Gastroesophageal sphincter (tissue), 4 donors: ENCODE measurements around the gene NCLN. TPM values are rescaled to one million over a fixed set of nuclear protein-coding genes. Genes with fewer than 3 reads are reported as not detected.
"Not testable (repeated sequence)": the region's sequence is repeated elsewhere in the genome, so short reads cannot be mapped to it uniquely, and the experiment has no call there.

Source experiments
- ATAC-seq: fragments of 150-250 bp; one replicate; pipeline ENCODE4 v1.9.1; 2016; ENCODE audit warnings: mild to moderate bottlenecking, moderate library complexity
- H3K27ac ChIP-seq, 4 donors: fragments of 200-600 bp; sonication (generic) in 3 of 4; 1 replicate in 3 of 4; 2 replicates in 1 of 4; pipeline ENCODE4 v1.5.1; 2016 to 2019
- H3K27me3 ChIP-seq: fragments of 200-600 bp; sonication (generic); one replicate; pipeline ENCODE4 v1.5.1; 2019
- H3K36me3 ChIP-seq, 2 donors: fragments of 200-600 bp; sonication (generic); one replicate each; pipeline ENCODE4 v1.5.1; 2019; ENCODE audit warnings: control low read depth in 1 of 2
- H3K4me1 ChIP-seq, 3 donors: fragments of 200-600 bp; sonication (generic); 1 replicate in 2 of 3; 2 replicates in 1 of 3; pipeline ENCODE4 v1.5.1; 2016 to 2019; ENCODE audit warnings: control low read depth in 2 of 3
- H3K4me3 ChIP-seq, 2 donors: fragments of 200-600 bp; sonication (generic); one replicate each; pipeline ENCODE4 v1.5.1; 2019; ENCODE audit warnings: mild to moderate bottlenecking in 1 of 2, moderate library complexity in 1 of 2
- H3K9me3 ChIP-seq, 3 donors: fragments of 200-600 bp; sonication (generic); one replicate each; pipeline ENCODE4 v1.5.1; 2017 to 2019; ENCODE audit warnings: control low read depth in 2 of 3
- EP300 ChIP-seq: sonication (generic); formaldehyde crosslinking; IDR thresholded peaks from one replicate; pipeline ENCODE4 v1.6.1; 2017; ENCODE audit warnings: antibody characterized with exemption, mild to moderate bottlenecking
- POLR2A ChIP-seq, 2 donors: fragments of 450-650 bp; IDR thresholded peaks; one replicate each; pipeline ENCODE4 v1.6.1; 2017; ENCODE audit warnings: antibody characterized with exemption in 2 of 2, mild to moderate bottlenecking in 2 of 2, moderate library complexity in 1 of 2
- POLR2AphosphoS5 ChIP-seq: sonication (generic); formaldehyde crosslinking; IDR thresholded peaks from one replicate; pipeline ENCODE4 v1.6.1; 2017; ENCODE audit warnings: antibody characterized with exemption
- WGBS, 2 donors: methylation state at CpG; one replicate each; pipeline ENCODE4 v1.1.5; 2018; ENCODE audit warnings: low coverage in 1 of 2; 5-methylcytosine and 5-hydroxymethylcytosine counted together
- total RNA-seq, 4 donors: library from RNA; depleted of rRNA; stranded (reverse); fragments of >200 nt; gene quantifications; one replicate each; pipeline ENCODE4 v1.1.0, GENCODE V29; 2016
- TF ChIP-seq, protein P1 (sequence below), 4 experiments: fragments of 200-600 bp in 2 of 4; fragments of 450-650 bp in 2 of 4; sonication (generic) in 1 of 4; IDR thresholded peaks; one replicate each; pipeline ENCODE4 v1.5.1; 2017 to 2019; ENCODE audit warnings: antibody characterized with exemption in 4 of 4, mild to moderate bottlenecking in 2 of 4, moderate library complexity in 2 of 4

Gene NCLN
- total RNA-seq, 4 donors from 2014 or later = 18.0 to 42.3 (median 29.2) TPM

DNA sequence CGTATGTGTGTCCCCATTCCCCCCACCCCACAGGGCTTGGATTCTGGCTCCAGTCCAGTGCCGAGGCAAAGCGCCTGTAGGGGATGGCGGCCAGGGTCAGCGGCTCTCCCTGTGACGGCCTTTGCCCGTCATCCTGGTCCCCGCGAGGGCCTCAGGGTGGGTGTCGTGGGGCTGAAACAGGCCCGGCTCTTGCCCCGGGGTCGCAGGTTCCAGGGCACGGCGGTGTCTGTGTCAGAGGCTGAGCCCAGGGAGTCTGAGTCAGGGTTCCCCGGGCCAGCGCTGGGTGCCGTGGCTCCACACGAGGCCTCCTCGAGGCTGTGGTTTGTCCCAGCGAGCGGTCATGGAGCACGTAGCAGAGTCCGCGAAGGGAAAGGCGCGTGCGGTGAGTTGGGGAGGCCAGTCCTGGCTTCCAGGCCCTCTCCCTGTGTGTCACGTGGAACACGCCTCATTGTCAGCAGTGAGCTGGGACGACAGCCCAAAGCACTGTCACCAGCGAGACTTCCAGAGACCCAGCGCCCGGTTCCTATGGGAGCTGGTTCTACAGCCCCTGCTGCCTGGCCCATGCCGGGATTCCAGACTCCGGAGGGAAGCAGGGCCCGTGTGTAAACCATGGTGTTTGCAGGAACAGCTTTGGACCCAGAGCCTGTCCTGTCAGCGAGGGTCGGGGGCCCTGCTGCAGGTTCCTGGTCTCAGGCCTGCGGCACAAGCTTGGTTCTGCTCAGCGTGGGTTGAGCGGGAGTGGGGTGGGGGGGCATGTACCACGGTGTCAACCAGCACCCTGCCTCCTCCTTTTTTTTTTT lies 13.4 kb downstream of the NCLN start:
- TF ChIP-seq, protein P1, sequence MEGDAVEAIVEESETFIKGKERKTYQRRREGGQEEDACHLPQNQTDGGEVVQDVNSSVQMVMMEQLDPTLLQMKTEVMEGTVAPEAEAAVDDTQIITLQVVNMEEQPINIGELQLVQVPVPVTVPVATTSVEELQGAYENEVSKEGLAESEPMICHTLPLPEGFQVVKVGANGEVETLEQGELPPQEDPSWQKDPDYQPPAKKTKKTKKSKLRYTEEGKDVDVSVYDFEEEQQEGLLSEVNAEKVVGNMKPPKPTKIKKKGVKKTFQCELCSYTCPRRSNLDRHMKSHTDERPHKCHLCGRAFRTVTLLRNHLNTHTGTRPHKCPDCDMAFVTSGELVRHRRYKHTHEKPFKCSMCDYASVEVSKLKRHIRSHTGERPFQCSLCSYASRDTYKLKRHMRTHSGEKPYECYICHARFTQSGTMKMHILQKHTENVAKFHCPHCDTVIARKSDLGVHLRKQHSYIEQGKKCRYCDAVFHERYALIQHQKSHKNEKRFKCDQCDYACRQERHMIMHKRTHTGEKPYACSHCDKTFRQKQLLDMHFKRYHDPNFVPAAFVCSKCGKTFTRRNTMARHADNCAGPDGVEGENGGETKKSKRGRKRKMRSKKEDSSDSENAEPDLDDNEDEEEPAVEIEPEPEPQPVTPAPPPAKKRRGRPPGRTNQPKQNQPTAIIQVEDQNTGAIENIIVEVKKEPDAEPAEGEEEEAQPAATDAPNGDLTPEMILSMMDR (IDR thresholded peaks at IDR 0.05) = no peak
- TF ChIP-seq EP300 = no peak
- TF ChIP-seq POLR2A (IDR thresholded peaks at IDR 0.05) = no peak
- TF ChIP-seq POLR2AphosphoS5 = no peak
- WGBS, 2 donors = 100% methylated on average over 1 of the region's 43 CpGs; no CpG with 5 or more reads in 1 of the 2 donors
- H3K36me3 ChIP-seq = peaks cover 0 to 87% of the 10 kb centered on the region in 2 donors
- H3K4me1 ChIP-seq = no peaks in the 10 kb centered on the region
- H3K9me3 ChIP-seq = no peaks in the 10 kb centered on the region
- no peak overlapping the region for H3K4me3 ChIP-seq
- H3K27ac ChIP-seq = no peak overlapping the region
- ATAC-seq = no peak
- no peaks in the 10 kb centered on the region for H3K27me3 ChIP-seq

DNA sequence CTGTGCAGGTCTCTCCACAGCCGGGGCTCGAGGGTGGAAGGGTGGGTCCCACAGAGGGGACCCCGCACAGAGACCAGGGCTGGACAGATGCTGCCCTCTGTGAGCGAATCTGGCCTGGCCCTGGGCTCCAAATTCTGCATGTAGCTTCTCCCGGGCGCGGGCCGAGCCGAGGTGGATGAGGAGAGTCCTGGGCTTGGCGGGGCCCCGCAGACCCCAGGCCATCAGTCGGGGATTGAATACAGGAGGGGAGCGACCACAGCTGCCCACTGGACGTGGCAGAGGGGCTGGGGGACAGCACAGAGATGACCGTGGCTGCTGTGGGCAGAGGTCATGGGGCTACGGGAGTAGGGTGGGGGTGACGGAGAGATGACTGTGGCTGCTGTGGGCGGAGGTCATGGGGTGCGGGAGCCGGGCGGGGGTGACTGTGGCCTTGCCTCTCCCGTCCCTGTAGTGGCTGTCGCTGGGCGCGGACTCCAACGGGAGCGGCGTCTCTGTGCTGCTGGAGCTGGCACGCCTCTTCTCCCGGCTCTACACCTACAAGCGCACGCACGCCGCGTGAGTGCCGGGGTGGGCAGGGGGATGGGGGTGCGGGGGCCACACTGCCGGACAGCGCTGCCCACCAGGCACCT lies 15.5 kb downstream of the NCLN start:
- no peaks in the 10 kb centered on the region for H3K4me1 ChIP-seq
- no CpG with 5 or more reads among the region's 39 CpGs for WGBS, 2 donors
- H3K27ac ChIP-seq = no peak overlapping the region
- peaks cover 0 to 89% of the 10 kb centered on the region in 2 donors for H3K36me3 ChIP-seq
- H3K27me3 ChIP-seq = no peaks in the 10 kb centered on the region
- TF ChIP-seq EP300 (no peak), POLR2AphosphoS5 (no peak), POLR2A (IDR thresholded peaks at IDR 0.05) (no peak)
- TF ChIP-seq, protein P1 (IDR thresholded peaks at IDR 0.05) = no peak
- no peak for ATAC-seq
- H3K4me3 ChIP-seq = no peak overlapping the region
- H3K9me3 ChIP-seq = no peaks in the 10 kb centered on the region

DNA sequence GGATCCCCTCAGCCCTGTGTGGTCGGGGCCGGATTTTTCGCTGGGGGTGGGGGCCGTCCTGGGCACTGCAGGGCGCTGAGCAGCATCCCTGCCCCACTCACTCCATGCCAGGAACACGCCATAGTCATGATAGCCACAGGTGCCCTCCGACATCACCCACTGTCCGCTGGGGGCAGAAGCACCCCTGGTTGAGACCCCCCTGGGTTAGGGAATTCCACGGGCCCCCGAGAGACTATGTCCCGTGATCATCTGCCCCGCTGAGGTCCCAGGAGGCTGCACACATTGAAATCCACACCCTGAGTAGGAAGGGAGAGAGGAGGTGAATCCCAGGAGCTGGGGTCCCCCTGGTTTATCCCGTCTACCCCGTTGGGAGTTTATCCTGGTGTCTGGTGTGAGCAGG lies 16.2 kb downstream of the NCLN start:
- Histone ChIP-seq H3K4me1 (no peaks in the 10 kb centered on the region), H3K4me3 (no peak overlapping the region), H3K9me3 (no peaks in the 10 kb centered on the region), H3K27ac (no peak overlapping the region), H3K36me3 (peaks cover 0 to 89% of the 10 kb centered on the region in 2 donors), H3K27me3 (no peaks in the 10 kb centered on the region)
- TF ChIP-seq POLR2A (IDR thresholded peaks at IDR 0.05) (no peak), EP300 (no peak), POLR2AphosphoS5 (no peak)
- TF ChIP-seq, protein P1 (IDR thresholded peaks at IDR 0.05) = no peak
- 100% methylated on average over 1 of the region's 14 CpGs; no CpG with 5 or more reads in 1 of the 2 donors for WGBS, 2 donors
- no peak for ATAC-seq

DNA sequence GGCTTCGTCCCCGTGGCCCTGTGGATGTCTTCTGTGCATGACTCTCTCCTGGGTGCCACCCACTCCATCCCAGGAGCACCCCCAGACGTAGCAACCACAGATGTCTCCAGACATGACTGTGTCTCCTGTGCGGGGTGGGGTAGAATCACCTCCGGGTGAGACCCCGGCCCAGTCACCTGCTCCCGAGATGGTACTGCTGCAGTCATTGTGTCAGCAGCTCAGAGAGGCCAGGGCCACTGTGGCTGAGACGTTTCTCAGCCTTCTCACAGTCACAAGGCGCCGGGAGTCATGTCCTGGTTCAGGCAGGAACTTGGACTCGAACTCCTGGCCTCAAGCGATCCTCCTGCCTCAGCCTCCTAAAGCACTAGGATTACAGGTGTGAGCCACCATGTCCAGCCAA lies 16.6 kb downstream of the NCLN start:
- peaks cover 0 to 89% of the 10 kb centered on the region in 2 donors for H3K36me3 ChIP-seq
- TF ChIP-seq POLR2AphosphoS5 (no peak), EP300 (no peak)
- TF ChIP-seq, protein P1 (IDR thresholded peaks at IDR 0.05) = no peak

DNA sequence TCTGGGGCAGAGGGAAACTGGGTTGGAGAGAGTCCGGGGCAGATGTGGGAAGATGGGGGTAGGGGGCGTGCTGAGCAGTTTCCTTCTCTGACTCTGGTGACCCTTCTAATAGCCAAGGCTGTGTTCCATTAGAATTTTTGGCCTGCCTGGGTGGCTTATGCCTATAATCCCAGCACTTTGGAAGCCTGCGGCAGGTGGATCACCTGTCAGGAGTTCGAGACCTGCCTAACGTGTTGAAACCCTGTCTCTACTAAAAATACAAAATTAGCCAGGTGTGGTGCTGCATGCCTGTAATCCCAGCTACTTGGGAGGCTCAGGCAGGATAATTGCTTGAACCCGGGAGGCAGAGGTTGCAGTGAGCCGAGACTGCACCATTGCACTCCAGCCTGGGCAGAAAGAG lies 17.2 kb downstream of the NCLN start:
- peaks cover 0 to 92% of the 10 kb centered on the region in 2 donors for H3K36me3 ChIP-seq

More for the DNA sequence above, 16.6 kb downstream of the NCLN start:
- no peaks in the 10 kb centered on the region for H3K9me3 ChIP-seq
- 80 to 92% methylated on average over 1 to 2 of the region's 12 CpGs for WGBS, 2 donors
- H3K4me3 ChIP-seq = no peak overlapping the region
- H3K4me1 ChIP-seq = no peaks in the 10 kb centered on the region
- ATAC-seq = no peak
- no peak overlapping the region for H3K27ac ChIP-seq
- no peaks in the 10 kb centered on the region for H3K27me3 ChIP-seq

More for the DNA sequence above, 17.2 kb downstream of the NCLN start:
- H3K27me3 ChIP-seq, H3K4me3 ChIP-seq, H3K4me1 ChIP-seq, H3K27ac ChIP-seq, ATAC-seq, H3K9me3 ChIP-seq: not testable (repeated sequence)
- WGBS, 2 donors = 76 to 100% methylated on average over 1 to 3 of the region's 7 CpGs
